Liver (tissue), 9 donors: ENCODE results near the gene GLI3. TPM values are rescaled to one million over a fixed set of nuclear protein-coding genes. Genes with fewer than 3 reads are reported as not detected.

Source experiments
- DNase-seq: peaks from one replicate; pipeline ENCODE4 v3.0.0-alpha.2; 2017; ENCODE audit warnings: low spot score
- H3K27ac ChIP-seq, 2 donors: one replicate each; pipeline ENCODE4 v1.7.0; 2013; ENCODE audit warnings: inconsistent platforms in 2 of 2, low read length in 2 of 2, control low read depth in 1 of 2, low read depth in 1 of 2, mild to moderate bottlenecking in 1 of 2
- H3K27me3 ChIP-seq, 4 donors: one replicate each; pipeline versions ENCODE4 v1.6.1 to v1.7.0; 2013; ENCODE audit warnings: low read length in 3 of 4, inconsistent platforms in 1 of 4, mild to moderate bottlenecking in 1 of 4, moderate library complexity in 1 of 4; ENCODE audit not compliant: control insufficient read depth in 4 of 4, insufficient read depth in 4 of 4
- H3K36me3 ChIP-seq, 4 donors: one replicate each; pipeline versions ENCODE4 v1.6.1 to v1.7.0; 2013; ENCODE audit warnings: low read length in 3 of 4, mild to moderate bottlenecking in 3 of 4, low read depth in 1 of 4, moderate library complexity in 1 of 4; ENCODE audit not compliant: control insufficient read depth in 4 of 4, insufficient read depth in 3 of 4
- H3K4me1 ChIP-seq, 4 donors: one replicate each; pipeline versions ENCODE4 v1.6.1 to v1.7.0; 2013; ENCODE audit warnings: low read length in 3 of 4, mild to moderate bottlenecking in 3 of 4, moderate library complexity in 1 of 4; ENCODE audit not compliant: control insufficient read depth in 4 of 4, insufficient read depth in 4 of 4
- H3K4me3 ChIP-seq, 3 donors: one replicate each; pipeline versions ENCODE4 v1.6.1 to v1.7.0; 2013; ENCODE audit warnings: low read length in 3 of 3, control low read depth in 1 of 3, low read depth in 1 of 3, mild to moderate bottlenecking in 1 of 3
- H3K9ac ChIP-seq, 2 donors: one replicate each; pipeline ENCODE4 v1.7.0; 2013; ENCODE audit warnings: low read length in 2 of 2, mild to moderate bottlenecking in 2 of 2, moderate library complexity in 2 of 2, control low read depth in 1 of 2, low read depth in 1 of 2
- H3K9me3 ChIP-seq, 4 donors: one replicate each; pipeline versions ENCODE4 v1.6.1 to v1.7.0; 2013; ENCODE audit warnings: low read length in 3 of 4; ENCODE audit not compliant: control insufficient read depth in 4 of 4
- EGR1 ChIP-seq, 2 donors: IDR thresholded peaks; 2 replicates each; pipeline ENCODE4 v1.6.1; 2016 to 2018; ENCODE audit warnings: antibody characterized with exemption in 2 of 2, low read depth in 2 of 2
- FOXA1 ChIP-seq: IDR thresholded peaks from 2 replicates; pipeline ENCODE4 v1.6.1; 2016; ENCODE audit warnings: antibody characterized with exemption
- FOXA2 ChIP-seq: IDR thresholded peaks from 2 replicates; pipeline ENCODE4 v1.6.1; 2016; ENCODE audit warnings: antibody characterized with exemption
- GABPA ChIP-seq, 2 donors: IDR thresholded peaks in 1 of 2; conservative IDR thresholded peaks in 1 of 2; 2 replicates each; pipeline ENCODE4 v1.6.1; 2016; ENCODE audit warnings: antibody characterized with exemption in 2 of 2, mild to moderate bottlenecking in 1 of 2, moderate library complexity in 1 of 2
- HNF4A ChIP-seq, 2 donors: conservative IDR thresholded peaks; 2 replicates each; pipeline ENCODE4 v1.6.1; 2016; ENCODE audit warnings: antibody characterized with exemption in 2 of 2, mild to moderate bottlenecking in 2 of 2
- HNF4G ChIP-seq: IDR thresholded peaks from 2 replicates; pipeline ENCODE4 v1.6.1; 2016; ENCODE audit warnings: antibody characterized with exemption
- JUND ChIP-seq, 2 donors: IDR thresholded peaks; 2 replicates each; pipeline ENCODE4 v1.6.1; 2016; ENCODE audit warnings: antibody characterized with exemption in 2 of 2
- NR2F2 ChIP-seq: IDR thresholded peaks from 2 replicates; pipeline ENCODE4 v1.6.1; 2016; ENCODE audit warnings: antibody characterized with exemption
- RAD21 ChIP-seq, 2 donors: IDR thresholded peaks; 2 replicates each; pipeline ENCODE4 v1.6.1; 2016; ENCODE audit warnings: antibody characterized with exemption in 2 of 2, mild to moderate bottlenecking in 2 of 2
- RXRA ChIP-seq, 2 donors: IDR thresholded peaks; 2 replicates each; pipeline ENCODE4 v1.6.1; 2017 to 2018; ENCODE audit warnings: antibody characterized with exemption in 2 of 2, mild to moderate bottlenecking in 1 of 2
- SP1 ChIP-seq: IDR thresholded peaks from 2 replicates; pipeline ENCODE4 v1.6.1; 2018; ENCODE audit warnings: antibody characterized with exemption, mild to moderate bottlenecking
- TAF1 ChIP-seq: conservative IDR thresholded peaks from 2 replicates; pipeline ENCODE4 v1.6.1; 2016; ENCODE audit warnings: antibody characterized with exemption, mild to moderate bottlenecking
- YY1 ChIP-seq: IDR thresholded peaks from 2 replicates; pipeline ENCODE4 v1.6.1; 2016; ENCODE audit warnings: antibody characterized with exemption, mild to moderate bottlenecking
- WGBS: extraction: QIAGEN DNeasy Blood & Tissue Kit; methylation state at CpG from one replicate; pipeline ENCODE4 v1.1.7; 2013; 5-methylcytosine and 5-hydroxymethylcytosine counted together
- polyA plus RNA-seq, 2 donors: library from polyadenylated mRNA; stranded (reverse) in 1 of 2; unstranded in 1 of 2; fragments of 200-250 nt in 1 of 2; fragments of >200 nt in 1 of 2; fragmentation: Nextera tagmentation in 1 of 2; extraction: Ambion mirVana in 1 of 2; gene quantifications; one replicate each; pipeline versions ENCODE4 v1.2.1 to v1.2.3, GENCODE V29; 2013 to 2015
- total RNA-seq, 2 donors: library from RNA; depleted of rRNA; stranded (reverse); fragments of >200 nt; gene quantifications; one replicate each; pipeline ENCODE4 v1.2.3, GENCODE V29; 2014
- TF ChIP-seq, protein P1 (sequence below): IDR thresholded peaks from 2 replicates; pipeline ENCODE4 v1.6.1; 2016; ENCODE audit warnings: antibody characterized with exemption, mild to moderate bottlenecking
- TF ChIP-seq, protein P2 (sequence below): IDR thresholded peaks from 2 replicates; pipeline ENCODE4 v1.6.1; 2016; ENCODE audit warnings: antibody characterized with exemption
- TF ChIP-seq, protein P3 (sequence below): fragments of 150-350 bp; IDR thresholded peaks from 2 replicates; pipeline ENCODE4 v1.5.1; 2017; ENCODE audit warnings: improper control_type of control experiment, low read depth, low read length; ENCODE audit not compliant: missing input control
- TF ChIP-seq, protein P4 (sequence below): IDR thresholded peaks from 2 replicates; pipeline ENCODE4 v1.6.1; 2016; ENCODE audit warnings: antibody characterized with exemption
- TF ChIP-seq, protein P5 (sequence below): IDR thresholded peaks from 2 replicates; pipeline ENCODE4 v1.6.1; 2016; ENCODE audit warnings: antibody characterized with exemption
- donor health status: healthy.
- donor health status: healthy.
- donor health status: healthy.
- donor health status: healthy.
- donor health status: healthy.

Gene GLI3
- total and polyA plus RNA-seq, 4 donors, result 0.09 to 0.42 (median 0.26) TPM

DNA sequence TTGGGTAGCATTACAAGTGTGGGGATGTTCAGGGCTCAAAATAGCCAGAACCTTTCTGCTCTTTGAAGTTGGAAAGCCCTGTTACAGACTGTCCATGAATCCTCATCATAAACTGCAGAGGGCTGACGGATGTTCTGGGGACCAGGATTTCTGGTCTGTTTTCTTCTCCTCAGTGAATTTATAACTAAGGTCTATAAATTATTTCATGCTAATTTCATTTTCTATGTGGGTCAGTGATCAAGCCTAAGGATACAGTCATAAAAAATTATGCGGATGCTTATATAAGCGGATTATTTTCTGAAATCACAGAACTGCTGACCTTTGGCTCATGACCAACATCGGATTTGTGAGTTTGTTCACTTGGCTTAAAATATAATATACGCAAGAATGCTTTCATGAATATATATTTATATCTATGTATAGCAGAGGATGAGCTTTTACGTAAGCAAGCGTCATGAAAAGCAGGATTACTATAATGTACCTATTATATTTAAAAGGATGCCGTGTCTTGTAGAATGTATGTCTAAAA is 263.7 kb downstream of the GLI3 start:
- Histone ChIP-seq H3K27me3 (no peaks in the 10 kb centered on the region), H3K9me3 (no peaks in the 10 kb centered on the region), H3K9ac (no peak overlapping the region), H3K4me3 (no peak overlapping the region), H3K4me1 (peaks cover 0 to 3% (median 0%) of the 10 kb centered on the region in 4 donors), H3K36me3 (no peaks in the 10 kb centered on the region), H3K27ac (no peak overlapping the region)
- DNase-seq, result no peak
- TF ChIP-seq TAF1 (no peak), RAD21 (IDR thresholded peaks at IDR 0.05) (no peak), EGR1 (IDR thresholded peaks at IDR 0.05; ENCODE audit: low read depth in 2 of 2) (no peak), HNF4G (no peak), NR2F2 (no peak), SP1 (no peak), JUND (IDR thresholded peaks at IDR 0.05) (no peak), RXRA (IDR thresholded peaks at IDR 0.05) (no peak), GABPA (IDR thresholded peaks at IDR 0.05 in 1 of 2, conservative IDR thresholded peaks at IDR 0.05 in 1 of 2) (no peak), FOXA2 (no peak), HNF4A (conservative IDR thresholded peaks at IDR 0.05) (no peak), YY1 (no peak), FOXA1 (no peak)
- TF ChIP-seq, protein P1, sequence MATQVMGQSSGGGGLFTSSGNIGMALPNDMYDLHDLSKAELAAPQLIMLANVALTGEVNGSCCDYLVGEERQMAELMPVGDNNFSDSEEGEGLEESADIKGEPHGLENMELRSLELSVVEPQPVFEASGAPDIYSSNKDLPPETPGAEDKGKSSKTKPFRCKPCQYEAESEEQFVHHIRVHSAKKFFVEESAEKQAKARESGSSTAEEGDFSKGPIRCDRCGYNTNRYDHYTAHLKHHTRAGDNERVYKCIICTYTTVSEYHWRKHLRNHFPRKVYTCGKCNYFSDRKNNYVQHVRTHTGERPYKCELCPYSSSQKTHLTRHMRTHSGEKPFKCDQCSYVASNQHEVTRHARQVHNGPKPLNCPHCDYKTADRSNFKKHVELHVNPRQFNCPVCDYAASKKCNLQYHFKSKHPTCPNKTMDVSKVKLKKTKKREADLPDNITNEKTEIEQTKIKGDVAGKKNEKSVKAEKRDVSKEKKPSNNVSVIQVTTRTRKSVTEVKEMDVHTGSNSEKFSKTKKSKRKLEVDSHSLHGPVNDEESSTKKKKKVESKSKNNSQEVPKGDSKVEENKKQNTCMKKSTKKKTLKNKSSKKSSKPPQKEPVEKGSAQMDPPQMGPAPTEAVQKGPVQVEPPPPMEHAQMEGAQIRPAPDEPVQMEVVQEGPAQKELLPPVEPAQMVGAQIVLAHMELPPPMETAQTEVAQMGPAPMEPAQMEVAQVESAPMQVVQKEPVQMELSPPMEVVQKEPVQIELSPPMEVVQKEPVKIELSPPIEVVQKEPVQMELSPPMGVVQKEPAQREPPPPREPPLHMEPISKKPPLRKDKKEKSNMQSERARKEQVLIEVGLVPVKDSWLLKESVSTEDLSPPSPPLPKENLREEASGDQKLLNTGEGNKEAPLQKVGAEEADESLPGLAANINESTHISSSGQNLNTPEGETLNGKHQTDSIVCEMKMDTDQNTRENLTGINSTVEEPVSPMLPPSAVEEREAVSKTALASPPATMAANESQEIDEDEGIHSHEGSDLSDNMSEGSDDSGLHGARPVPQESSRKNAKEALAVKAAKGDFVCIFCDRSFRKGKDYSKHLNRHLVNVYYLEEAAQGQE, result no peak
- TF ChIP-seq, protein P2, sequence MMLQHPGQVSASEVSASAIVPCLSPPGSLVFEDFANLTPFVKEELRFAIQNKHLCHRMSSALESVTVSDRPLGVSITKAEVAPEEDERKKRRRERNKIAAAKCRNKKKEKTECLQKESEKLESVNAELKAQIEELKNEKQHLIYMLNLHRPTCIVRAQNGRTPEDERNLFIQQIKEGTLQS, result no peak
- TF ChIP-seq, protein P3, sequence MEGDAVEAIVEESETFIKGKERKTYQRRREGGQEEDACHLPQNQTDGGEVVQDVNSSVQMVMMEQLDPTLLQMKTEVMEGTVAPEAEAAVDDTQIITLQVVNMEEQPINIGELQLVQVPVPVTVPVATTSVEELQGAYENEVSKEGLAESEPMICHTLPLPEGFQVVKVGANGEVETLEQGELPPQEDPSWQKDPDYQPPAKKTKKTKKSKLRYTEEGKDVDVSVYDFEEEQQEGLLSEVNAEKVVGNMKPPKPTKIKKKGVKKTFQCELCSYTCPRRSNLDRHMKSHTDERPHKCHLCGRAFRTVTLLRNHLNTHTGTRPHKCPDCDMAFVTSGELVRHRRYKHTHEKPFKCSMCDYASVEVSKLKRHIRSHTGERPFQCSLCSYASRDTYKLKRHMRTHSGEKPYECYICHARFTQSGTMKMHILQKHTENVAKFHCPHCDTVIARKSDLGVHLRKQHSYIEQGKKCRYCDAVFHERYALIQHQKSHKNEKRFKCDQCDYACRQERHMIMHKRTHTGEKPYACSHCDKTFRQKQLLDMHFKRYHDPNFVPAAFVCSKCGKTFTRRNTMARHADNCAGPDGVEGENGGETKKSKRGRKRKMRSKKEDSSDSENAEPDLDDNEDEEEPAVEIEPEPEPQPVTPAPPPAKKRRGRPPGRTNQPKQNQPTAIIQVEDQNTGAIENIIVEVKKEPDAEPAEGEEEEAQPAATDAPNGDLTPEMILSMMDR, result no peak
- TF ChIP-seq, protein P4, sequence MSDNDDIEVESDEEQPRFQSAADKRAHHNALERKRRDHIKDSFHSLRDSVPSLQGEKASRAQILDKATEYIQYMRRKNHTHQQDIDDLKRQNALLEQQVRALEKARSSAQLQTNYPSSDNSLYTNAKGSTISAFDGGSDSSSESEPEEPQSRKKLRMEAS, result no peak
- 90% methylated on average over 8 of the region's 8 CpGs for WGBS

DNA sequence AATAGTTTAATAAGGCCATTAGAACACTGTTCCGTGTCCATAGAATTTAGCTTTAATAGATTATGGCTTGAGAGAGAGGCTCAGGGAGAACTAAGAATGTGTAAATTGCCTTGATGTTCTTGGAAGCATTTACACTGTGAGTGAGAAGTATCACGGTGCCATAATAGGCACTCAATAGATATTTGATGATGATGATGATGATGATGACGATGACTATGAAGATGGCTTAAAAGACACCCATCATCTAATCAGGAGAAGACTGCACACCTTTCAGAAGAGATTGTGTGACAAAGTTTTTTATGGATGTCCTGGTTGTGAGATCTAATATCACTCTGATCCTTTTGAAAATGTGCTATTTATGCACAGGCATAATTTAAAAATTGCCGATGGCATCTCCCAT is 264.2 kb downstream of the GLI3 start:
- peaks cover 0 to 3% (median 0%) of the 10 kb centered on the region in 4 donors for H3K4me1 ChIP-seq
- no peaks in the 10 kb centered on the region for H3K36me3 ChIP-seq
- WGBS, result 91% methylated on average over 4 of the region's 4 CpGs
- no peaks in the 10 kb centered on the region for H3K27me3 ChIP-seq
- H3K9me3 ChIP-seq, result no peaks in the 10 kb centered on the region
- H3K27ac ChIP-seq, result no peak overlapping the region
- H3K9ac ChIP-seq, result no peak overlapping the region
- no peak overlapping the region for H3K4me3 ChIP-seq
- no peak for DNase-seq
- no peak for TF ChIP-seq GABPA (IDR thresholded peaks at IDR 0.05 in 1 of 2, conservative IDR thresholded peaks at IDR 0.05 in 1 of 2)
- no peak for TF ChIP-seq HNF4G
- TF ChIP-seq, protein P4, result no peak
- TF ChIP-seq, protein P5, sequence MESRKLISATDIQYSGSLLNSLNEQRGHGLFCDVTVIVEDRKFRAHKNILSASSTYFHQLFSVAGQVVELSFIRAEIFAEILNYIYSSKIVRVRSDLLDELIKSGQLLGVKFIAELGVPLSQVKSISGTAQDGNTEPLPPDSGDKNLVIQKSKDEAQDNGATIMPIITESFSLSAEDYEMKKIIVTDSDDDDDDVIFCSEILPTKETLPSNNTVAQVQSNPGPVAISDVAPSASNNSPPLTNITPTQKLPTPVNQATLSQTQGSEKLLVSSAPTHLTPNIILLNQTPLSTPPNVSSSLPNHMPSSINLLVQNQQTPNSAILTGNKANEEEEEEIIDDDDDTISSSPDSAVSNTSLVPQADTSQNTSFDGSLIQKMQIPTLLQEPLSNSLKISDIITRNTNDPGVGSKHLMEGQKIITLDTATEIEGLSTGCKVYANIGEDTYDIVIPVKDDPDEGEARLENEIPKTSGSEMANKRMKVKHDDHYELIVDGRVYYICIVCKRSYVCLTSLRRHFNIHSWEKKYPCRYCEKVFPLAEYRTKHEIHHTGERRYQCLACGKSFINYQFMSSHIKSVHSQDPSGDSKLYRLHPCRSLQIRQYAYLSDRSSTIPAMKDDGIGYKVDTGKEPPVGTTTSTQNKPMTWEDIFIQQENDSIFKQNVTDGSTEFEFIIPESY, result no peak
- no peak for TF ChIP-seq SP1
- TF ChIP-seq FOXA2, result no peak
- TF ChIP-seq EGR1 (IDR thresholded peaks at IDR 0.05; ENCODE audit: low read depth in 2 of 2), result no peak
- TF ChIP-seq FOXA1, result no peak
- no peak for TF ChIP-seq TAF1
- TF ChIP-seq JUND (IDR thresholded peaks at IDR 0.05), result no peak
- no peak for TF ChIP-seq RXRA (IDR thresholded peaks at IDR 0.05)
- no peak for TF ChIP-seq HNF4A (conservative IDR thresholded peaks at IDR 0.05)
- TF ChIP-seq, protein P2, result no peak
- TF ChIP-seq, protein P1, result no peak
- no peak for TF ChIP-seq NR2F2
